Uterus (tissue), 4 donors: Measurements from ENCODE around the gene TEX2. TPM values are rescaled to one million over a fixed set of nuclear protein-coding genes. Genes with fewer than 3 reads are reported as not detected.

ENCODE experiments used
- DNase-seq, 2 donors: peaks; one replicate each; pipeline ENCODE4 v3.0.0-alpha.2; 2019 to 2020
- H3K27ac ChIP-seq, 2 donors: fragments of 200-600 bp; sonication (generic); 1 replicate in 1 of 2; 2 replicates in 1 of 2; pipeline ENCODE4 v1.5.1; 2016 to 2018
- H3K27me3 ChIP-seq, 2 donors: fragments of 200-600 bp; sonication (generic); one replicate each; pipeline ENCODE4 v1.5.1; 2018 to 2019; ENCODE audit warnings: control low read depth in 1 of 2
- H3K36me3 ChIP-seq, 2 donors: fragments of 200-600 bp; sonication (generic); one replicate each; pipeline ENCODE4 v1.5.1; 2019; ENCODE audit warnings: control low read depth in 1 of 2
- H3K4me1 ChIP-seq, 2 donors: fragments of 200-600 bp; sonication (generic); one replicate each; pipeline ENCODE4 v1.5.1; 2018 to 2019; ENCODE audit warnings: control low read depth in 1 of 2
- H3K4me3 ChIP-seq, 2 donors: fragments of 200-600 bp; sonication (generic); 1 replicate in 1 of 2; 2 replicates in 1 of 2; pipeline ENCODE4 v1.5.1; 2018 to 2019; ENCODE audit warnings: mild to moderate bottlenecking in 1 of 2
- H3K9me3 ChIP-seq, 2 donors: fragments of 200-600 bp; sonication (generic); one replicate each; pipeline ENCODE4 v1.5.1; 2019; ENCODE audit warnings: control low read depth in 1 of 2
- POLR2A ChIP-seq, 2 donors: fragments of 450-650 bp; IDR thresholded peaks; one replicate each; pipeline ENCODE4 v1.6.1; 2016; ENCODE audit warnings: antibody characterized with exemption in 2 of 2, mild to moderate bottlenecking in 1 of 2, moderate library complexity in 1 of 2
- intact Hi-C: fragments of 100-400 bp; cut with DNase I; formaldehyde crosslinking; loops from one replicate; pipeline ENCODE4 v1.15.1; 2023; ENCODE audit warnings: low total_unique reads
- total RNA-seq, 4 donors: library from RNA; depleted of rRNA in 3 of 4; stranded (reverse); fragments of >200 nt in 3 of 4; gene quantifications; one replicate each; pipeline versions ENCODE4 v1.1.0 to v1.2.4, GENCODE V29; 2014 to 2023
- TF ChIP-seq, protein P1 (sequence below), 4 experiments: fragments of 200-600 bp in 2 of 4; fragments of 450-650 bp in 2 of 4; sonication (generic) in 2 of 4; IDR thresholded peaks; one replicate each; pipeline ENCODE4 v1.5.1; 2016 to 2019; ENCODE audit warnings: antibody characterized with exemption in 4 of 4, mild to moderate bottlenecking in 2 of 4, moderate library complexity in 1 of 4
- donor health status: DM: yes; HTN: yes; CAD: no.

Gene TEX2
- total RNA-seq, 4 donors from 2014 or later = 23.8 to 43.4 (median 35.6) TPM

DNA sequence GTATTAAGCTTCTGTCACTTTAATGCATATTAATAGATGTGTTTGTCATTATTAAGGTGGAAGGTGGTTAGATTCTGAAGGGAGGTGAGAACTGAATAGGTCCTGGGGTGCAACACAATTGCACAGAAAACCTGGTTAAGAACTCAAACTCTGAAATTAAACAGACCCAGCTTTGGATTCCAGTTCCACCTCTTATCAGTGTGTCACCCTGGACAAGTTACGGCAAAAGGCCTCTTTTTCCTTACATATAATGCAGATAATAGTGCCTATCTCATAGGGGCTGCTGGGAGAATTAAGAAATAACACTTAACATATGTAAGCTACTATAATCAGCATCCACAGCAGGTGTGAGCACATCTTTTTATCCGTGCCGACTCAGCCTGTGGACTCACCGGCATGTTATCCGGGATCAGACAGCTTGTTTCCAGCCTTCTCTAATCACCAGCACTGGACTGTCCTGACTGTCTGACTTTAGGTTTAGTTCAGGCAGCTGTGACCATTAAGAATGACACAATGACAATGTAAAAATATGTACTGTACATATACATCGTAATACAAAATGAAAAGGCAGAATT, 31.4 kb downstream of the TEX2 start:
- no peaks in the 10 kb centered on the region for H3K27me3 ChIP-seq
- no peak for DNase-seq
- no peak overlapping the region for H3K4me3 ChIP-seq
- H3K27ac ChIP-seq = peak overlapping the region; percentile 70 to 89
- no peaks in the 10 kb centered on the region for H3K9me3 ChIP-seq
- H3K36me3 ChIP-seq = no peaks in the 10 kb centered on the region
- intact Hi-C loops = no loop called here
- TF ChIP-seq POLR2A (IDR thresholded peaks at IDR 0.05) = no peak
- TF ChIP-seq, protein P1, sequence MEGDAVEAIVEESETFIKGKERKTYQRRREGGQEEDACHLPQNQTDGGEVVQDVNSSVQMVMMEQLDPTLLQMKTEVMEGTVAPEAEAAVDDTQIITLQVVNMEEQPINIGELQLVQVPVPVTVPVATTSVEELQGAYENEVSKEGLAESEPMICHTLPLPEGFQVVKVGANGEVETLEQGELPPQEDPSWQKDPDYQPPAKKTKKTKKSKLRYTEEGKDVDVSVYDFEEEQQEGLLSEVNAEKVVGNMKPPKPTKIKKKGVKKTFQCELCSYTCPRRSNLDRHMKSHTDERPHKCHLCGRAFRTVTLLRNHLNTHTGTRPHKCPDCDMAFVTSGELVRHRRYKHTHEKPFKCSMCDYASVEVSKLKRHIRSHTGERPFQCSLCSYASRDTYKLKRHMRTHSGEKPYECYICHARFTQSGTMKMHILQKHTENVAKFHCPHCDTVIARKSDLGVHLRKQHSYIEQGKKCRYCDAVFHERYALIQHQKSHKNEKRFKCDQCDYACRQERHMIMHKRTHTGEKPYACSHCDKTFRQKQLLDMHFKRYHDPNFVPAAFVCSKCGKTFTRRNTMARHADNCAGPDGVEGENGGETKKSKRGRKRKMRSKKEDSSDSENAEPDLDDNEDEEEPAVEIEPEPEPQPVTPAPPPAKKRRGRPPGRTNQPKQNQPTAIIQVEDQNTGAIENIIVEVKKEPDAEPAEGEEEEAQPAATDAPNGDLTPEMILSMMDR (IDR thresholded peaks at IDR 0.05) = no peak
- H3K4me1 ChIP-seq = peaks cover 0 to under 1% of the 10 kb centered on the region in 2 donors

GRCh38 chr17:64230791-64231408, 32.2 kb downstream of the TEX2 start:
- TF ChIP-seq, protein P1 (IDR thresholded peaks at IDR 0.05) = no peak
- no peak for TF ChIP-seq POLR2A (IDR thresholded peaks at IDR 0.05)
- DNase-seq = peak in 1 of 2 donors; percentile 32
- peaks cover 0 to 4% of the 10 kb centered on the region in 2 donors for H3K4me1 ChIP-seq
- intact Hi-C loops = no loop called here
- no peaks in the 10 kb centered on the region for H3K27me3 ChIP-seq
- no peaks in the 10 kb centered on the region for H3K9me3 ChIP-seq
- no peak overlapping the region for H3K4me3 ChIP-seq
- H3K27ac ChIP-seq = peak overlapping the region; percentile 75 to 89
- no peaks in the 10 kb centered on the region for H3K36me3 ChIP-seq

DNA sequence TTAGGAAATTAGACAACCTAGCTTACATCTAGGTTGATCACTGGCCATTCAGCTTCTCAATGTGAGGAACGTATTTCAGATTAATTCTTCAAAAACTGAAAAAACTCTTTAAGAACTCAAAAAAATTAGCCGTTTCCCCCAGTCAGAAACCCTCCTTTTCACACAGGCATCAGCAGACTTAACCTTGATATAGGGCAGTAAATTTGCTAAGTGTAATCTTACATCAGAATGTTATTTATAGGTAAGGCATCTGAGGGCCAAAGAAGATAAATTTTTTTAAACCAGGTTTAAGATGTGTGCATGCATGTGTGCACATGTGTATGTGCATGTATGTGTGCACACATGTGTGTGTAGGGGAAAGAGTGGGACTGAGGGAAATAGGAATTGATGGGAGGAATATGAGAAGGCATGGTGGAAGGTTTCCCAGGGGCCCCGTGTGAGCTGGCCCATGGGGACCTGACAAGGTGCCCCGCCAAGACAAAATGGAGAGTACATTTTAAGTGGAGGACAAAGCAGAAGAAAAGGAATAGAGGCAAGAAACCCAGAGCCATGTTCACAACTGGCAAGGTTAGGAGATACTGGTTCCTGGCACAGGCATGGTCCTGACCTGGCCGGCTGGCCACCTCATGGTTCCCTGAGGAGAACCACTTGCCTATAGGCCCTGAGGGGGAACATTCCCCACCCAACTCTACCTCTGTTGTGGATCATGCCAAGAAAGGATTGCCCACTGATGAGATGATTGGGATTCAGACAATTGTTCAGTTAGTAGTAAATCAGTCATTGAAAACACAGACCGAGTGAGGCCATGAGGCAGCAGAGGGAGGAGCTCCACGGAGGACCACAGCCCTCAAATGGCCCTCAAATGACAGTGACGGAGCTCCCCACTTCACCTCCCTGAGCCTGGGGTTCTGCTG, 33.0 kb downstream of the TEX2 start:
- H3K27me3 ChIP-seq = no peaks in the 10 kb centered on the region
- no peak for DNase-seq
- H3K4me1 ChIP-seq = peaks cover 0 to 4% of the 10 kb centered on the region in 2 donors
- intact Hi-C loops = no loop called here
- H3K27ac ChIP-seq = peak overlapping the region; percentile 75 to 89
- no peaks in the 10 kb centered on the region for H3K9me3 ChIP-seq
- H3K36me3 ChIP-seq = no peaks in the 10 kb centered on the region
- TF ChIP-seq POLR2A (IDR thresholded peaks at IDR 0.05) = no peak
- TF ChIP-seq, protein P1 (IDR thresholded peaks at IDR 0.05) = no peak
- no peak overlapping the region for H3K4me3 ChIP-seq

DNA sequence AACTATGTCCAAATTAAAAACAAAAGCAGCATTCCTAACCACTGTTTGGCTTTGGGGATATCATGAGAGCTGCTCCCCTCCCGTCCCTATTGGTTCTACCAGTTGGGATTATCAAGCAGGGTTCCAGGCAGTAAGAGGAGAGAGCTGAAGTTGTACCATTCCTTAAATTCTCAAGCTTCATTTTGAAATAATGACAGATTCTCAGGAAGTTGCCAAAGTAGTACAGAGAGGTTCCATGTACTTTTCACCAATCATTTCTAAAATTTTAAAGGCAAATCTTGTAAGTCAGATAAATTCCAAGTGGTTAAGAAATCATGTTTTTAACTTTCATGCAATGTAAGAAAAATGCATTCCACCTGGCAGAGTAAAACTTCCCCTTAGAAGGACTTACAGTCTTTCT, 36.9 kb downstream of the TEX2 start:
- H3K9me3 ChIP-seq = no peaks in the 10 kb centered on the region
- DNase-seq = no peak
- TF ChIP-seq, protein P1 (IDR thresholded peaks at IDR 0.05) = no peak
- no peak for TF ChIP-seq POLR2A (IDR thresholded peaks at IDR 0.05)
- H3K27me3 ChIP-seq = no peaks in the 10 kb centered on the region
- intact Hi-C loops = no loop called here
- peaks cover 0 to 4% of the 10 kb centered on the region in 2 donors for H3K4me1 ChIP-seq
- no peak overlapping the region for H3K4me3 ChIP-seq
- no peaks in the 10 kb centered on the region for H3K36me3 ChIP-seq
- no peak overlapping the region for H3K27ac ChIP-seq

DNA sequence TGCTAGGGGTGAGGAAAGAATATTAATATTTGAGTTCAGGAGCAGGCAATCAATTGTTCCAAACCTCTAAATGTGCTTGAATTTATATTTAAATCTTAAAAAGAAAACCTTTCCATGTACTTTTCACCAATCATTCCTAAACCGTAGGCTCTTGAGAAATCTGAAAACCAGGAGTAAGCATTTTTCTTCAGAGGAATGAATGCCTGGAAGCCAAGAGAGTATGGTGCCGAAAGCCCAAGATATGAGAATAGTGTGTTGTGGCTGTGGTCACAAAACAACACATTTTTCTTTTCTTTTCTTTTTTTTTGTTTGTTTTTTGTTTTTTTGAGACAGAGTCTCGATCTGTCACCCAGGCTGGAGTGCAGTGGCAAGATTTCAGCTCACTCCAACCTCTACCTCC, 37.6 kb downstream of the TEX2 start:
- Histone ChIP-seq H3K4me3 (no peak overlapping the region), H3K36me3 (no peaks in the 10 kb centered on the region), H3K4me1 (peaks cover 0 to 4% of the 10 kb centered on the region in 2 donors), H3K27me3 (no peaks in the 10 kb centered on the region), H3K9me3 (no peaks in the 10 kb centered on the region), H3K27ac (no peak overlapping the region)
- intact Hi-C loops = no loop called here
- DNase-seq = no peak
- TF ChIP-seq, protein P1 (IDR thresholded peaks at IDR 0.05) = no peak
- no peak for TF ChIP-seq POLR2A (IDR thresholded peaks at IDR 0.05)
